GM23248 (cell line): Measurements from ENCODE around the gene THRSP.

Experiments used
- EZH2 ChIP-seq: fragments of 200-600 bp; sonication (generic); IDR thresholded peaks from 2 replicates; pipeline ENCODE4 v1.6.1; 2018; ENCODE audit warnings: antibody characterized with exemption, mild to moderate bottlenecking; ENCODE audit not compliant: insufficient read depth, poor library complexity, severe bottlenecking
- EZH2phosphoT487 ChIP-seq: fragments of 200-600 bp; sonication (generic); IDR thresholded peaks from 2 replicates; pipeline ENCODE4 v1.6.1; 2018; ENCODE audit warnings: antibody characterized with exemption, moderate library complexity, mild to moderate bottlenecking, low read depth; ENCODE audit not compliant: insufficient read depth

DNA sequence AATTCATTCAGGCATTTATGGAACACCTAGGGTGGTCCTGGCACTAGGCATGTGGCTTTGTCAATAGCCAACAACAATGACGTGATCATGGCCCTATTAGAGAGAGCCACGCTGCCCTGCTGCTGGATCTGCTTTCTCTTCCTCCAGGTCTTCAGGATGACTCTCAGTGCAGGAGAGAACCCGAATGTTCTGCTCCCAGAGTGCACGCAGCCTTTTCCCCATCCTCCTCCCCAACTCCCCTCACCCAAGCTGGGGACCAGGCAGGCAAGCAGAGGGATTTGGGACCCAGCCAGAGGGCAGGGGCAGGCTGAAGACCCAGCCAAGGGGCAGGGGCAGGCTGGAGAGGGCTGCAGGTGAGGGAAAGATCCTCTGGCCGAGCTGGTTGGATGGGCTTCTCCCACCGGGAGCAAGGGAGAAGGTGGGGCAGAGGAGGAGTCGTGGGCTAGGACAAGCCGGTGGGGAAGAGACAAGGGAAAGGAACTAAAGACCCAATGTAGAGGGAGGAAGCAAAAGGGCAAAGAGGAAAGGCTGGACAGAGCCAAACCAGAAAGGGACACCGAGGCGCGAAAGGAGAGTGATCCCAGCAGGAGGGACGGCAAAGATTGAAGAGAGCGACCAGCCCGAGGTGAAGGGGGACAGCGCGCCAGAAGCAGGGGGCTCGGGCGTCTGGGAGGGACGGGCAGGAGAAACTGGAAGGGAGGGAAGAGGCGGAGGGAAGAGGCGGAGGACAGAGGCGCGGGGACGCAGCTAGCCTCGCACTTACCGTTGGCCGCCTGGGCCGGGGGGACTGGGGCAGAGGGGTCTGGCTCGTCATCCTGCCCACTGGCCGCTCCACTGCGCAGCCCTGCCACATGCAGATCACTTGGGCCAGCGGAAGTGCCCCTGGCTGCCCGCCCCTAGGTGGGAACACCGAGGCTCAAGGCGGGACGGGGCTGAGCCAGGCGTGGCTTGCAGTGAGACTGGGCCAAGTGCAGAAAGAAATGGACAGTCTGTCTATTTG, 41.0 kb upstream of the THRSP start, which contains the start of gene KCTD14:
- TF ChIP-seq EZH2, result no peak
- no peak for TF ChIP-seq EZH2phosphoT487
